B cell (primary cell): ENCODE data around the gene PARVG. TPM values are rescaled to one million over a fixed set of nuclear protein-coding genes. Genes with fewer than 3 reads are reported as not detected.

Experiments
- ATAC-seq: fragments of 200-7000 bp; cut with Tn5 transposase; one replicate; pipeline ENCODE4 v1.10.0; 2021; ENCODE audit warnings: low read depth, mild to moderate bottlenecking, moderate number of reproducible peaks, moderate library complexity
- CTCF ChIA-PET: fragments of 350-600 bp; sonication (Branson Sonifier 250); formaldehyde crosslinking; loops from one replicate; lab custom pipeline; 2021; ENCODE audit warnings: antibody characterized with exemption, inconsistent platforms; lab: Charles Lee
- POLR2A ChIA-PET: fragments of 350-600 bp; sonication (Branson Sonifier 250); formaldehyde crosslinking; loops from one replicate; lab custom pipeline; 2021; ENCODE audit warnings: antibody characterized with exemption; lab: Charles Lee
- DNase-seq: peaks from one replicate; pipeline ENCODE4 v3.0.0; 2013
- H2AFZ ChIP-seq: 2 replicates; pipeline ENCODE4 v1.6.1; 2012; ENCODE audit warnings: mild to moderate bottlenecking, low read depth, low read length; ENCODE audit not compliant: insufficient read depth, poor library complexity, severe bottlenecking
- H3K27ac ChIP-seq, 2 donors: 1 replicate in 1 of 2; 2 replicates in 1 of 2; pipeline ENCODE4 v1.5.1; 2012 to 2013; ENCODE audit warnings: low read length in 2 of 2, mild to moderate bottlenecking in 2 of 2, moderate library complexity in 1 of 2
- H3K27me3 ChIP-seq, 4 experiments: fragments of 200-600 bp in 1 of 4; sonication (generic) in 1 of 4; replicated peaks in 1 of 4; 1 replicate in 2 of 4; 2 replicates in 2 of 4; pipeline versions ENCODE4 v1.6.1 to v1.7.0; 2013 to 2016; ENCODE audit warnings: low read length in 3 of 4, mild to moderate bottlenecking in 2 of 4, mixed read lengths in 1 of 4, moderate library complexity in 1 of 4; ENCODE audit not compliant: insufficient read depth in 4 of 4, control insufficient read depth in 3 of 4; ENCODE audit errors: control extremely low read depth in 1 of 4
- H3K36me3 ChIP-seq, 2 experiments: replicated peaks in 1 of 2; 1 replicate in 1 of 2; 2 replicates in 1 of 2; pipeline versions ENCODE4 v1.6.1 to v1.7.1; 2013; ENCODE audit warnings: low read length in 1 of 2; ENCODE audit not compliant: insufficient read depth in 2 of 2, control insufficient read depth in 1 of 2; ENCODE audit errors: control extremely low read depth in 1 of 2, extremely low read depth in 1 of 2
- H3K4me1 ChIP-seq, 2 donors: fragments of 200-600 bp in 1 of 2; sonication (generic) in 1 of 2; 1 replicate in 1 of 2; 2 replicates in 1 of 2; pipeline versions ENCODE4 v1.5.1 to v1.6.1; 2013 to 2017; ENCODE audit warnings: low read length in 2 of 2; ENCODE audit not compliant: control insufficient read depth in 2 of 2, insufficient read depth in 2 of 2
- H3K4me2 ChIP-seq: replicated peaks from 2 replicates; pipeline ENCODE3; 2012; ENCODE audit warnings: mild to moderate bottlenecking, low read depth, low read length; ENCODE audit not compliant: poor library complexity, severe bottlenecking
- H3K4me3 ChIP-seq, 5 experiments: fragments of 200-600 bp in 1 of 5; sonication (generic) in 1 of 5; 1 replicate in 3 of 5; 2 replicates in 2 of 5; pipeline versions ENCODE4 v1.5.1 to v1.7.0; 2011 to 2016; ENCODE audit warnings: low read length in 4 of 5, mild to moderate bottlenecking in 4 of 5, low read depth in 2 of 5, control low read depth in 1 of 5, moderate library complexity in 1 of 5; ENCODE audit not compliant: insufficient read depth in 1 of 5; ENCODE audit errors: control extremely low read depth in 1 of 5, extremely low read depth in 1 of 5
- H3K79me2 ChIP-seq: fragments of 200-600 bp; sonication (generic); one replicate; pipeline ENCODE4 v1.6.0; 2016; ENCODE audit warnings: low read length; ENCODE audit not compliant: control insufficient read depth, insufficient read depth
- H3K9ac ChIP-seq: fragments of 200-600 bp; sonication (generic); 2 replicates; pipeline ENCODE4 v1.6.1; 2017; ENCODE audit warnings: mild to moderate bottlenecking, low read length, moderate library complexity
- H3K9me3 ChIP-seq, 3 donors: one replicate each; pipeline versions ENCODE4 v1.6.1 to v1.7.1; 2013; ENCODE audit warnings: low read length in 2 of 3; ENCODE audit not compliant: control insufficient read depth in 2 of 3, insufficient read depth in 1 of 3; ENCODE audit errors: control extremely low read depth in 1 of 3
- H4K20me1 ChIP-seq: 2 replicates; pipeline ENCODE4 v1.6.0; 2012; ENCODE audit warnings: mild to moderate bottlenecking, low read length; ENCODE audit not compliant: insufficient read depth, control insufficient read depth, poor library complexity, severe bottlenecking
- H3K27ac Mint-ChIP-seq: one replicate; pipeline ENCODE4 v1.8.0; 2021; ENCODE audit warnings: mixed read lengths
- H3K27me3 Mint-ChIP-seq: one replicate; pipeline ENCODE4 v1.8.0; 2021; ENCODE audit warnings: mixed read lengths
- H3K4me1 Mint-ChIP-seq: one replicate; pipeline ENCODE4 v1.8.0; 2021; ENCODE audit warnings: mixed read lengths
- H3K4me3 Mint-ChIP-seq: one replicate; pipeline ENCODE4 v1.8.0; 2021; ENCODE audit warnings: mixed read lengths
- H3K9me3 Mint-ChIP-seq: one replicate; pipeline ENCODE4 v1.8.0; 2022; ENCODE audit warnings: mixed read lengths; ENCODE audit not compliant: insufficient read depth
- EZH2 ChIP-seq: IDR thresholded peaks from 2 replicates; pipeline ENCODE4 v1.6.1; 2012; ENCODE audit warnings: borderline replicate concordance, low read depth, mild to moderate bottlenecking, moderate library complexity, low read length; ENCODE audit not compliant: insufficient read depth, poor library complexity, severe bottlenecking
- WGBS: methylation state at CpG from one replicate; pipeline ENCODE4 v1.1.5; 2013; ENCODE audit warnings: missing lambda C conversion rate; ENCODE audit not compliant: insufficient coverage; 5-methylcytosine and 5-hydroxymethylcytosine counted together
- intact Hi-C: fragments of 100-400 bp; cut with micrococcal nuclease; formaldehyde crosslinking; loops from one replicate; pipeline ENCODE4 v1.10.0; 2022
- polyA plus RNA-seq: library from polyadenylated mRNA; depleted of rRNA; stranded (reverse); fragments of >200 nt; gene quantifications from 2 replicates; pipeline ENCODE4 v1.2.3, GENCODE V29; 2012
- total RNA-seq, 2 donors: library from RNA; stranded (reverse); fragments of 120-200 nt in 1 of 2; gene quantifications; 1 replicate in 1 of 2; 2 replicates in 1 of 2; pipeline versions ENCODE4 v1.2.3 to v1.2.4, GENCODE V29; 2013 to 2022
- TF ChIP-seq, protein P1 (sequence below): fragments of 200-600 bp; IDR thresholded peaks from one replicate; pipeline ENCODE4 v1.8.0; 2022; ENCODE audit warnings: antibody characterized with exemption, mild to moderate bottlenecking

The PARVG gene
- total and polyA plus RNA-seq, 2 donors (not counting 1 experiment from before 2014, with no cell fraction given), result 247 to 698 TPM

DNA sequence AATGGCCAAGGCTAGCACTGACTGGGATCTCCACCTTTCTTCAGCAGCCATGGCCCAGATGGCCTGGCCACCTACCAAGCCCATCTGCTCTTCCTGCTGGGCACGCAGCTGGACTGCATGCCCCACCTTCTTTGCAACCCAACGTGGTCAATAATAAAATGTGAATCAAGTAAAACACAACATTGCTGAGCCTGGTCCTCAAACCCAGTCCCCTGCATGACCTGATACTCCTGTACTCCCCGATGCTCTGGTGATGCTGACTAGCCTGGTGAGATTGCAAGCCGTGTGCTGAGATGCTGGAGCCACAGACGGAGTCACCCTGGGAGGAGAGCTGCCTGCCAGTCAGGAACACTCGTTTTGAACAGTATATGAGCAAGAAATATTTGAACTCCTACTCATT lies 34.0 kb downstream of the PARVG start:
- Mint-ChIP-seq H3K4me1 (peaks cover 6% of the 10 kb centered on the region), H3K9me3 (peaks cover 3% of the 10 kb centered on the region), H3K27ac (no peak overlapping the region), H3K27me3 (no peaks in the 10 kb centered on the region), H3K4me3 (no peak overlapping the region)
- ChIA-PET POLR2A (no interaction called here), CTCF (interaction anchor here (0.6 kb wide), 1 partner anchor 335 kb away, joined by 4 read pairs; no protein-coding TSS in a partner anchor)
- Histone ChIP-seq H3K9me3 (peaks cover 0 to 11% (median 8%) of the 10 kb centered on the region in 3 donors), H3K4me2 (no peak overlapping the region), H3K4me3 (no peak overlapping the region), H3K27me3 (no peaks in the 10 kb centered on the region), H3K4me1 (no peaks in the 10 kb centered on the region), H3K36me3 (no peaks in the 10 kb centered on the region), H2AFZ (no peak overlapping the region), H3K9ac (no peak overlapping the region), H3K79me2 (no peaks in the 10 kb centered on the region), H4K20me1 (no peaks in the 10 kb centered on the region), H3K27ac (no peak overlapping the region)
- no peak for ATAC-seq
- TF ChIP-seq, protein P1, sequence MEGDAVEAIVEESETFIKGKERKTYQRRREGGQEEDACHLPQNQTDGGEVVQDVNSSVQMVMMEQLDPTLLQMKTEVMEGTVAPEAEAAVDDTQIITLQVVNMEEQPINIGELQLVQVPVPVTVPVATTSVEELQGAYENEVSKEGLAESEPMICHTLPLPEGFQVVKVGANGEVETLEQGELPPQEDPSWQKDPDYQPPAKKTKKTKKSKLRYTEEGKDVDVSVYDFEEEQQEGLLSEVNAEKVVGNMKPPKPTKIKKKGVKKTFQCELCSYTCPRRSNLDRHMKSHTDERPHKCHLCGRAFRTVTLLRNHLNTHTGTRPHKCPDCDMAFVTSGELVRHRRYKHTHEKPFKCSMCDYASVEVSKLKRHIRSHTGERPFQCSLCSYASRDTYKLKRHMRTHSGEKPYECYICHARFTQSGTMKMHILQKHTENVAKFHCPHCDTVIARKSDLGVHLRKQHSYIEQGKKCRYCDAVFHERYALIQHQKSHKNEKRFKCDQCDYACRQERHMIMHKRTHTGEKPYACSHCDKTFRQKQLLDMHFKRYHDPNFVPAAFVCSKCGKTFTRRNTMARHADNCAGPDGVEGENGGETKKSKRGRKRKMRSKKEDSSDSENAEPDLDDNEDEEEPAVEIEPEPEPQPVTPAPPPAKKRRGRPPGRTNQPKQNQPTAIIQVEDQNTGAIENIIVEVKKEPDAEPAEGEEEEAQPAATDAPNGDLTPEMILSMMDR, result no peak
- TF ChIP-seq EZH2, result no peak
- no peak for DNase-seq
- intact Hi-C loops, result no loop called here
- 96% methylated on average over 4 of the region's 6 CpGs for WGBS

DNA sequence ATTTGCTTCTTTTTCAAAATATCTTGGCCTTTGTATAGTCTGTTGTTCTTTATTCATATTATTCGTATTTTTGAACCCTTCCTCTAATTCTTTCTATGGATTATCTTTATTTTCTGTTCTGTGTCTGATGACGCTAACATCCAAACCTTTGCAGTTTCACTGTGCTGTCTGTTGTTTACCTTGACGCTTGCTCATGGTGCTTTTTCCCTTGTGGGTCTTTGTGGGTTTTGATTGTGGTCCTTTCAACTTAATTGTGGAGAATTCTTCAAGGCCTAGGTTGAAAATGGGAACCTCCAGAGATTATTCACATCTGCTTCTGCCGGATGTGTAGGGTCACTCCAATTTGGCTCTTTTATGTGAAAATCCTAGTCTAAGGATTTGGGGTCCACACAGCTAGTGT lies 34.6 kb downstream of the PARVG start:
- Mint-ChIP-seq H3K9me3 (no peaks in the 10 kb centered on the region), H3K4me1 (peaks cover 2% of the 10 kb centered on the region), H3K27me3 (no peaks in the 10 kb centered on the region), H3K4me3 (no peak overlapping the region), H3K27ac (no peak overlapping the region)
- Histone ChIP-seq H3K27ac (no peak overlapping the region), H3K4me3 (no peak overlapping the region), H3K36me3 (no peaks in the 10 kb centered on the region), H3K4me1 (no peaks in the 10 kb centered on the region), H3K9ac (no peak overlapping the region), H3K27me3 (no peaks in the 10 kb centered on the region), H4K20me1 (no peaks in the 10 kb centered on the region), H3K9me3 (peaks cover 0 to 11% (median 8%) of the 10 kb centered on the region in 3 donors), H2AFZ (no peak overlapping the region), H3K79me2 (no peaks in the 10 kb centered on the region), H3K4me2 (no peak overlapping the region)
- DNase-seq (no peak), ATAC-seq (no peak)
- 100% methylated on average over 2 of the region's 4 CpGs for WGBS
- TF ChIP-seq EZH2, result no peak
- TF ChIP-seq, protein P1, result no peak
- CTCF ChIA-PET, result interaction anchor here (0.6 kb wide), 1 partner anchor 334 kb away, joined by 4 read pairs; no protein-coding TSS in a partner anchor
- intact Hi-C loops, result no loop called here
- POLR2A ChIA-PET, result no interaction called here
